Measurements from ENCODE around the gene USP31.
A peak's percentile ranks its signal among the peaks of the same experiment; 100 is the strongest.

USP31 gene

GRCh38 chr16:23149267-23149992 lies at the start of gene USP31:
USP31 (minus strand) TSS chr16:23149452; CDS start chr16:23149270, 182 bp downstream.
- DNase-seq: peak; percentile 93

GRCh38 chr16:23196539-23196938 lies 47.3 kb upstream of the USP31 start:
- no peak for DNase-seq

- DNase-seq: no peak
Measured at GRCh38 chr16:23195366-23195978, 46.2 kb upstream of the USP31 start.

GRCh38 chr16:23194497-23195221 lies 45.4 kb upstream of the USP31 start:
- DNase-seq: no peak

GRCh38 chr16:23188911-23189310 lies 39.7 kb upstream of the USP31 start:
- DNase-seq: no peak

GRCh38 chr16:23187341-23187740 lies 38.1 kb upstream of the USP31 start:
- DNase-seq: no peak

- DNase-seq: no peak
Measured at GRCh38 chr16:23186171-23186570, 36.9 kb upstream of the USP31 start.

GRCh38 chr16:23185656-23186055 lies 36.4 kb upstream of the USP31 start:
- DNase-seq: no peak

GRCh38 chr16:23183543-23183862 lies 34.3 kb upstream of the USP31 start:
- DNase-seq: no peak

GRCh38 chr16:23182679-23183542 lies 33.7 kb upstream of the USP31 start, which contains the start of gene SCNN1G:
SCNN1G (plus strand) TSS chr16:23182745; CDS start chr16:23186272, 3,527 bp downstream.
- peak; percentile 63 for DNase-seq

- DNase-seq: peak; percentile 78
Measured at GRCh38 chr16:23182206-23182678, 33.0 kb upstream of the USP31 start.

- DNase-seq: no peak
Measured at GRCh38 chr16:23181506-23181905, 32.3 kb upstream of the USP31 start.

GRCh38 chr16:23175651-23176050 lies 26.4 kb upstream of the USP31 start:
- DNase-seq: no peak

GRCh38 chr16:23174622-23175021 lies 25.4 kb upstream of the USP31 start:
- DNase-seq: no peak

- no peak for DNase-seq
Measured at GRCh38 chr16:23172994-23173393, 23.7 kb upstream of the USP31 start.

GRCh38 chr16:23172583-23172982 lies 23.3 kb upstream of the USP31 start:
- DNase-seq: no peak

GRCh38 chr16:23164736-23165135 lies 15.5 kb upstream of the USP31 start:
- DNase-seq: no peak

GRCh38 chr16:23163921-23164320 lies 14.7 kb upstream of the USP31 start:
- no peak for DNase-seq

GRCh38 chr16:23160574-23160973 lies 11.3 kb upstream of the USP31 start:
- DNase-seq: no peak

- DNase-seq: no peak
Measured at GRCh38 chr16:23160082-23160481, 10.8 kb upstream of the USP31 start.

GRCh38 chr16:23158114-23158513 lies 8.9 kb upstream of the USP31 start:
- no peak for DNase-seq

GRCh38 chr16:23156946-23157460 lies 7.8 kb upstream of the USP31 start:
- no peak for DNase-seq

GRCh38 chr16:23156110-23156509 lies 6.9 kb upstream of the USP31 start:
- DNase-seq: no peak
